K562 (cell line): ENCODE results near the gene CXCL5. TPM values are rescaled to one million over a fixed set of nuclear protein-coding genes. Genes with fewer than 3 reads are reported as not detected.
A peak's percentile ranks its signal among the peaks of the same experiment; 100 is the strongest.

Source experiments
- ATAC-seq: fragments of 200-7000 bp; cut with Tn5 transposase; 3 replicates; pipeline ENCODE4 v1.9.1; 2020; ENCODE audit warnings: moderate library complexity
- BruUV-seq: library from RNA; stranded (reverse); fragments of 400-500 nt; replicated peaks from 2 replicates; lab custom pipeline; 2021; lab: Mats Ljungman, UMichigan
- CTCF ChIA-PET: fragments of 300-600 bp; formaldehyde crosslinking; extraction: SDS; loops from one replicate; lab custom pipeline; 2021; ENCODE audit warnings: low intra/inter-chr PET ratio; lab: Yijun Ruan, JAX
- POLR2A ChIA-PET: fragments of 300-600, 350-650 bp; sonication (Branson Sonifier 250); formaldehyde crosslinking; extraction: SDS; loops from one replicate; lab custom pipeline; 2021; ENCODE audit warnings: antibody characterized with exemption, inconsistent platforms; lab: Yijun Ruan, JAX
- DNase-seq, 4 experiments: peaks; one replicate each; pipeline versions ENCODE4 v3.0.0 to v3.0.0-alpha.2; 2011 to 2018; ENCODE audit warnings: low spot score in 3 of 4, mixed read lengths in 3 of 4; ENCODE audit errors: extremely low read depth in 1 of 4
- FAIRE-seq: peaks from 2 replicates; lab custom pipeline; 2011; peaks lifted over from hg19 to GRCh38; lab: Jason Lieb, UNC
- H2AFZ ChIP-seq: 2 replicates; pipeline ENCODE4 v1.6.0; 2011; ENCODE audit warnings: low read depth, low read length, control low read depth, inconsistent platforms
- H3K27ac ChIP-seq: fragments of 200-600 bp; 3 replicates; pipeline ENCODE4 v1.8.0; 2011; ENCODE audit warnings: low read depth, mild to moderate bottlenecking, control low read depth, inconsistent platforms, low read length, moderate library complexity, mixed read lengths; ENCODE audit errors: extremely low read depth
- H3K27me3 ChIP-seq, 2 experiments: fragments of 300-600 bp in 1 of 2; 2 replicates in 1 of 2; 3 replicates in 1 of 2; pipeline versions ENCODE4 v1.6.0 to v1.8.0; 2011; ENCODE audit warnings: inconsistent platforms in 2 of 2, low read length in 2 of 2, mild to moderate bottlenecking in 1 of 2, mixed read lengths in 1 of 2, moderate library complexity in 1 of 2; ENCODE audit not compliant: control insufficient read depth in 2 of 2, insufficient read depth in 2 of 2
- H3K36me3 ChIP-seq: fragments of 300-600 bp; 3 replicates; pipeline ENCODE4 v1.8.0; 2011; ENCODE audit warnings: mild to moderate bottlenecking, low read length, inconsistent platforms; ENCODE audit not compliant: control insufficient read depth, insufficient read depth
- H3K4me1 ChIP-seq, 2 experiments: fragments of 200-600 bp in 1 of 2; replicated peaks in 1 of 2; 2 replicates in 1 of 2; 3 replicates in 1 of 2; pipeline versions ENCODE4 v1.5.1 to v1.8.0; 2011; ENCODE audit warnings: inconsistent platforms in 2 of 2, low read length in 2 of 2, mild to moderate bottlenecking in 1 of 2, mixed read lengths in 1 of 2, moderate library complexity in 1 of 2; ENCODE audit not compliant: control insufficient read depth in 2 of 2, insufficient read depth in 2 of 2
- H3K4me2 ChIP-seq: 2 replicates; pipeline ENCODE4 v1.6.1; 2011; ENCODE audit warnings: low read length, control low read depth, inconsistent platforms, mixed read lengths; ENCODE audit not compliant: insufficient read depth
- H3K4me3 ChIP-seq: fragments of 200-600 bp; sonication (generic), shearing (Covaris generic); 2 replicates; pipeline ENCODE4 v1.5.1; 2016; ENCODE audit warnings: control low read depth, inconsistent platforms
- H3K79me2 ChIP-seq: fragments of 200-600 bp; 3 replicates; pipeline ENCODE4 v1.8.0; 2011; ENCODE audit warnings: low read length, inconsistent platforms; ENCODE audit not compliant: control insufficient read depth, insufficient read depth
- H3K9ac ChIP-seq, 2 experiments: 2 replicates each; pipeline versions ENCODE4 v1.6.0 to v1.6.1; 2011; ENCODE audit warnings: low read depth in 2 of 2, low read length in 2 of 2, control low read depth in 1 of 2, inconsistent platforms in 1 of 2, mild to moderate bottlenecking in 1 of 2, mixed read lengths in 1 of 2; ENCODE audit not compliant: insufficient read depth in 1 of 2
- H3K9me1 ChIP-seq: one replicate; pipeline ENCODE4 v1.6.0; 2011; ENCODE audit warnings: inconsistent platforms, mild to moderate bottlenecking, low read length, moderate library complexity; ENCODE audit not compliant: control insufficient read depth, insufficient read depth
- H3K9me3 ChIP-seq: replicated peaks from 2 replicates; pipeline ENCODE4 v1.5.1; 2011; ENCODE audit warnings: low read depth, low read length, inconsistent platforms; ENCODE audit not compliant: control insufficient read depth, insufficient read depth
- H4K20me1 ChIP-seq: replicated peaks from 2 replicates; pipeline ENCODE4 v1.6.1; 2011; ENCODE audit warnings: low read length, inconsistent platforms, mixed read lengths; ENCODE audit not compliant: control insufficient read depth, insufficient read depth
- CHD1 ChIP-seq: fragments of 200-600 bp; sonication (generic); IDR thresholded peaks from one replicate; pipeline ENCODE4 v1.6.1; 2012; ENCODE audit warnings: mild to moderate bottlenecking, moderate library complexity, low read length, inconsistent platforms
- ETS1 ChIP-seq: conservative IDR thresholded peaks from 2 replicates; pipeline ENCODE4 v1.6.1; 2011; ENCODE audit warnings: low read depth, mild to moderate bottlenecking, low read length; ENCODE audit not compliant: control insufficient read depth
- FOXJ3 ChIP-seq: sonication (generic); formaldehyde crosslinking; IDR thresholded peaks from 2 replicates; pipeline ENCODE4 v1.4.0; 2020; ENCODE audit warnings: mild to moderate bottlenecking, missing genetic modification reagents
- LEF1 ChIP-seq: fragments of 450-650 bp; IDR thresholded peaks from 2 replicates; pipeline ENCODE4 v1.6.1; 2016; ENCODE audit warnings: mild to moderate bottlenecking
- MED1 ChIP-seq: sonication (generic); formaldehyde crosslinking; IDR thresholded peaks from 2 replicates; pipeline ENCODE4 v1.8.1; 2023; ENCODE audit warnings: missing genetic modification reagents, borderline replicate concordance
- NBN ChIP-seq: fragments of 450-650 bp; IDR thresholded peaks from 2 replicates; pipeline ENCODE4 v1.6.1; 2016; ENCODE audit warnings: low read depth, mild to moderate bottlenecking
- NCOA6 ChIP-seq: fragments of 450-650 bp; IDR thresholded peaks from 2 replicates; pipeline ENCODE4 v1.6.1; 2017; ENCODE audit warnings: mild to moderate bottlenecking
- RFX5 ChIP-seq: IDR thresholded peaks from 2 replicates; pipeline ENCODE4 v1.6.1; 2011; ENCODE audit warnings: low read depth, mild to moderate bottlenecking, improper control_type of control experiment, low read length
- SIN3B ChIP-seq: fragments of 450-650 bp; IDR thresholded peaks from 2 replicates; pipeline ENCODE4 v1.6.1; 2017; ENCODE audit warnings: low read depth, mild to moderate bottlenecking, moderate library complexity
- SLC30A9 ChIP-seq: fragments of 250-450 bp; sonication (Bioruptor Pico); IDR thresholded peaks from 2 replicates; pipeline ENCODE4 v1.8.0; 2022; ENCODE audit warnings: mild to moderate bottlenecking, moderate library complexity
- SMARCA5 ChIP-seq: fragments of 450-650 bp; IDR thresholded peaks from 2 replicates; pipeline ENCODE4 v1.6.1; 2016
- ZNF140 ChIP-seq: fragments of 250-450 bp; sonication (Bioruptor Pico); IDR thresholded peaks from 2 replicates; pipeline ENCODE4 v1.8.0; 2021; ENCODE audit warnings: moderate library complexity, mild to moderate bottlenecking, inconsistent platforms
- ZNF384 ChIP-seq: IDR thresholded peaks from 2 replicates; pipeline ENCODE4 v1.6.1; 2012; ENCODE audit warnings: low read depth, low read length, improper control_type of control experiment
- ZNF785 ChIP-seq: fragments of 250-450 bp; sonication (Bioruptor Pico); IDR thresholded peaks from 2 replicates; pipeline ENCODE4 v1.4.0; 2020; ENCODE audit warnings: mild to moderate bottlenecking
- WGBS: fragments of 100-300 bp; shearing (Covaris generic); methylation state at CpG from one replicate; pipeline ENCODE4 v1.1.6; 2016; ENCODE audit warnings: low coverage, mixed read lengths; ENCODE audit not compliant: insufficient coverage; ENCODE audit errors: missing lambda C conversion rate; 5-methylcytosine and 5-hydroxymethylcytosine counted together
- in situ Hi-C: fragments of 300-500 bp; cut with MboI; formaldehyde crosslinking; loops from 4 replicates; pipeline ENCODE4 v1.15.0; 2018; ENCODE audit warnings: inconsistent platforms, mixed read lengths
- intact Hi-C: fragments of 100-400 bp; cut with micrococcal nuclease; formaldehyde crosslinking; loops from 2 replicates; pipeline ENCODE4 v1.14.2; 2022
- polyA plus RNA-seq, 8 experiments: library from polyadenylated mRNA; depleted of rRNA in 4 of 8; stranded (reverse) in 5 of 8; unstranded in 3 of 8; fragments of >200 nt; fragmentation: Nextera tagmentation in 2 of 8; fragmentation: Illumina TruSeq in 1 of 8; extraction: Ambion mirVana in 2 of 8; extraction: Trizol in 1 of 8; gene quantifications; 2 replicates each; pipeline versions ENCODE4 v1.2.1 to v1.2.3, GENCODE V29; 2011 to 2014; ENCODE audit warnings: inconsistent platforms in 1 of 8, missing spikeins in 1 of 8
- total RNA-seq, 7 experiments: library from RNA; depleted of rRNA in 6 of 7; stranded (reverse); fragments of >200 nt in 6 of 7; fragmentation: Illumina TruSeq in 2 of 7; extraction: Trizol in 2 of 7; gene quantifications; 2 replicates each; pipeline versions ENCODE4 v1.2.1 to v1.2.3, GENCODE V29; 2011 to 2021; ENCODE audit warnings: low replicate concordance in 1 of 7
- TF ChIP-seq, protein P1 (sequence below): sonication (generic); formaldehyde crosslinking; IDR thresholded peaks from 2 replicates; pipeline ENCODE4 v1.8.0; 2022; ENCODE audit warnings: mild to moderate bottlenecking, missing genetic modification reagents, borderline replicate concordance

The CXCL5 gene
- total and polyA plus RNA-seq, 9 of the 15 experiments (the other 6 are each of a cell fraction or from before 2014, with no cell fraction given): not detected

DNA sequence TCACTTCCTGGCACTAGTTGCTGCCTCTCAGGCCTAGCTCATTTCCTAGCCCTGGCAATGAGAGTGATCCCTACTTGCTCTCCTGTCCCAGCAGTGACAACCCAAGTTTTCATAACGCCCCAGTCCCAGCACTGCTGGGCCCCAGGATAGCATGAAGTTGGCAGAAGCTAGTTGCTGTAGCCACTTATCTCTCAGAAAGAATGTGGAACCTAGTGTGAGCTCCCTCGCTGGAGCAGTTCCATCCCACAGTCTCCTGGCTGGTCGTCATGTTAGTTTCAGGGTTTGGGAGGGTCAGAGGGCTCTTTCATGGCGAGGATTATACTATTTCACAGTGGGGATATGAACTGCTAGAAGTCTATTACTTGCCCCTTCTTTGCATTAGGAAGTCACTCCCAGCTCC, 21.8 kb downstream of the CXCL5 start (continued):
- TF ChIP-seq SLC30A9 (CRISPR knock-in tag) (no peak), CHD1 (no peak), ZNF384 (no peak), NBN (no peak), ETS1 (no peak)

- H3K79me2 ChIP-seq: no peaks in the 10 kb centered on the region
- 56% methylated on average over 2 of the region's 2 CpGs for WGBS
- H3K9me1 ChIP-seq: no peaks in the 10 kb centered on the region
- no peaks in the 10 kb centered on the region for H3K27me3 ChIP-seq
- no TSS peak for BruUV-seq
- no peak for DNase-seq
- no peak for FAIRE-seq
- H2AFZ ChIP-seq: peak overlapping the region; percentile 69
- intact Hi-C loops (no loop called here), in situ Hi-C loops (no loop called here)
- peak; percentile 62 for ATAC-seq
- H3K36me3 ChIP-seq: no peaks in the 10 kb centered on the region
- ChIA-PET CTCF (no interaction called here), POLR2A (no interaction called here)
- TF ChIP-seq MED1 (CRISPR knock-in tag) (no peak), LEF1 (no peak), ZNF785 (no peak), RFX5 (no peak), SIN3B (no peak), SMARCA5 (no peak), FOXJ3 (CRISPR knock-in tag) (no peak), ZNF140 (CRISPR knock-in tag) (no peak), NCOA6 (no peak)
- TF ChIP-seq, protein P1, sequence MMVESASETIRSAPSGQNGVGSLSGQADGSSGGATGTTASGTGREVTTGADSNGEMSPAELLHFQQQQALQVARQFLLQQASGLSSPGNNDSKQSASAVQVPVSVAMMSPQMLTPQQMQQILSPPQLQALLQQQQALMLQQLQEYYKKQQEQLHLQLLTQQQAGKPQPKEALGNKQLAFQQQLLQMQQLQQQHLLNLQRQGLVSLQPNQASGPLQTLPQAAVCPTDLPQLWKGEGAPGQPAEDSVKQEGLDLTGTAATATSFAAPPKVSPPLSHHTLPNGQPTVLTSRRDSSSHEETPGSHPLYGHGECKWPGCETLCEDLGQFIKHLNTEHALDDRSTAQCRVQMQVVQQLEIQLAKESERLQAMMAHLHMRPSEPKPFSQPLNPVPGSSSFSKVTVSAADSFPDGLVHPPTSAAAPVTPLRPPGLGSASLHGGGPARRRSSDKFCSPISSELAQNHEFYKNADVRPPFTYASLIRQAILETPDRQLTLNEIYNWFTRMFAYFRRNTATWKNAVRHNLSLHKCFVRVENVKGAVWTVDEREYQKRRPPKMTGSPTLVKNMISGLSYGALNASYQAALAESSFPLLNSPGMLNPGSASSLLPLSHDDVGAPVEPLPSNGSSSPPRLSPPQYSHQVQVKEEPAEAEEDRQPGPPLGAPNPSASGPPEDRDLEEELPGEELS (CRISPR knock-in tag): no peak
- no peaks in the 10 kb centered on the region; the same call in none of the 2 replicates for H3K9me3 ChIP-seq
- H3K4me2 ChIP-seq: no peak overlapping the region
- no peaks in the 10 kb centered on the region for H4K20me1 ChIP-seq
- no peak overlapping the region for H3K9ac ChIP-seq
- H3K4me3 ChIP-seq: no peak overlapping the region
- H3K27ac ChIP-seq: no peak overlapping the region
- peaks cover 0 to 8% of the 10 kb centered on the region in 2 experiments; a peak in 2 of 5 replicates for H3K4me1 ChIP-seq
Observed at GRCh38 chr4:73976217-73976616, 22.3 kb downstream of the CXCL5 start.
